Inflammatory macrophage treated with lipopolysaccharide for 4 hours (primary cell): ENCODE results near the gene FAM53B.

Experiments used
- DNase-seq: peaks from one replicate; pipeline ENCODE4 v3.0.0-alpha.2; 2020

FAM53B gene

GRCh38 chr10:124694481-124695220, 49.5 kb downstream of the FAM53B start:
- DNase-seq = no peak

DNA sequence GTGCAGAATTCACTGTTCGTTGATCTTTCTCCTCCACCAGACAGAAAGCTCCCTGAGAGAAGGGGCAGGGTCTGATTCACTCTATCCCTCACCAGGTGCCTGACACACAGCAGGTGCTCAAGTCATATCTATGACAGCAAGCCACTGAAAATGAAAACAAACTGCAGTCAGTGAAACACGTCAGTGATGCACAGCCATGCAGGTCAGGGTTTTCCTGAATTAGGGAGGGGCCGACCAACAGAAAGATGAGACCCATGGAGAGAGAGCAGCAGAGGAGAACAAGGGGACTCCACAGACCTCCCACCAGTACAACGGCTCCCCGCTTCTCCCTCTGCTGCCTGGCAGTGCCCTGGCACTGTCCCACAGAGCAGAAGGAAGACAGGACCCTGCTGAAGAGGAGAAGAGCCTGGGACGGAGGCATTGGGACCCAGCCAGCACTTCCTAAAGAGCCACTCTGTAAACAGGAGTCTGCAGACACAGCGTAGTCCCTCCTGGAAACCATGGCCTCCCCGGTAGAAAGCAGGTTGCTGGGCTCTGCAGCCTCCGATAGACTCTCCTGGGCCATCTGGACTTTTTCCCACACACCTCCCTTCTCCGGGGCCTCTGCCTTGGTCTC, 50.3 kb downstream of the FAM53B start:
- DNase-seq = no peak

DNA sequence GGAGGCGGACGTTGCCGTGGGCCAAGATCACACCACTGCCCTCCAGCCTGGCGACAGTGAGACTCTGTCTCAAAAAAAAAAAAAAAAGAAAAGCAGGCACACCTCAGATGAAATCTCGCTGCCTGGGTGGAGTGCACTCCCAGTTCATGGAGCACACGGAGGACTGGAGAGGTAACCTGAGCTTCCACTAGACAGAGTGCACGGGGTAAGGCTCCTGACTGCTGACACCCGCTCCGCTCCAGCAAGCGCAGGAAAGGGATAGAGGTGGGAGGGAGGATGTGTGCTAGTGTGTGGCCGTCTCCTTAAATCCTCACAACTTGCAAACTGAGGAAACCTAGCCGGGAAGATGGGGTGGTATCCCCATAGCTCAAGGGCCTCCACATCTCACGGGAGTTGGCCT, 50.8 kb downstream of the FAM53B start:
- no peak for DNase-seq

DNA sequence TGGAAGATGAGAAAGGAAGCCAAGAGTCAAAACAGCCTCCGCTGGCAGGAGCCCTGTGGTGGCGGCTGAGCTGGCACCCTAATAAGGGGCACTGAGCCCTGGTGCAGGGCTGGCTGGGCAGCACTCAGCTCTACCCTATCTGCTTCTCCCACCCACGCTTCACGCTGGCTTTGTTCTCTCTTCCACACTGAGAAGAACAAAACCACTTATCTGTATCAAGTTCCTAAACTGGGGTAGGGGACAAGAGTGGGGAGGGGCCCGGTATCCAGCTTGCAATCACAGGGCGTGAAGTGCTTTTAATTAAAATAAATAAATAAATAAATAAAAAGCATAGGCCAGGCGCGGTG, 52.1 kb downstream of the FAM53B start:
- no peak for DNase-seq

- no peak for DNase-seq
These were observed 52.6 kb downstream of the FAM53B start for GRCh38 chr10:124691421-124692099.

GRCh38 chr10:124691002-124691401, 53.2 kb downstream of the FAM53B start:
- DNase-seq = no peak

GRCh38 chr10:124689911-124690498, 54.2 kb downstream of the FAM53B start:
- DNase-seq = no peak

GRCh38 chr10:124688889-124689670, 55.1 kb downstream of the FAM53B start:
- no peak for DNase-seq

- no peak for DNase-seq
These were observed 55.8 kb downstream of the FAM53B start for GRCh38 chr10:124688386-124688785.

GRCh38 chr10:124686707-124687376, 57.3 kb downstream of the FAM53B start:
- peak; percentile 91 for DNase-seq

GRCh38 chr10:124685261-124685660, 58.9 kb downstream of the FAM53B start:
- DNase-seq = peak; percentile 80

- peak; percentile 35 for DNase-seq
These were observed 60.4 kb downstream of the FAM53B start for GRCh38 chr10:124683814-124684213.

GRCh38 chr10:124681626-124682552, 62.3 kb downstream of the FAM53B start:
- no peak for DNase-seq

DNA sequence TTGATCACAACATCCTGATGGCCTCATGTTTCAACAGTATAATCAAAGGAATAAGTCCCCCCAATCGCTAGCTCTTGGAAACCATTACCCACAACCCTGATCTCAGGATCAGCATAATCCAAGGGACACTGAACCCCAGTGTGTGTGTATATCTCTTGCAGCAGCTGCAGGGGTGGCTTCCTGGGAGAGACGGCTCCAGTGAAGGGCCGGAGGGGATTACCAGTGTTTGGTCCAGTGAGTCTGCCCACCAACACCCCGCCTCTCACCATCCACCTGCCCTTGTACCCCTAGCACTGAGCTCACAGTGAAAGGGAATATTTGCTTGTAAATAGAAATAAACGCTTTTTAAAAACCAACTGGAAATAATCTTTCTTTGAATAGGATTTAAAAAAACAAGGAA, 63.1 kb downstream of the FAM53B start:
- DNase-seq = no peak

DNA sequence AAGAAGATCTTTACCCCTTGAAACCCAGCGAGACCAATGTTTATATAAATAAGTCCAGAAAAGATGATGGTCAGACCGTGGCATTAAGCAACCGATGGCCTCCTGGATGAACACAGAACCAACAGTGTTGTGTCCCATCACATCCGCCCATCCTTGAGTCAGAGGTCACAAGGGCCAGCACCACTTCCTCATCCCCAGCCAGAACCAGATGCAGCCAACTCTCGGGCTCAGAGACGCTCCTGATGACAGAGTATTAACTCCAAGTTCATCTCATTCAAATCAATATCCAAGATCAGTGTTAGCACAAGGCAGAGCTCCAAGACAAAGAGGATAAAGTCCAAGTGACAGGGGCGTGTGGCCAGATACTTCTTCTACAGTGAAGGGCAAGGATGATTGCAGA, 63.5 kb downstream of the FAM53B start:
- DNase-seq = peak; percentile 95

DNA sequence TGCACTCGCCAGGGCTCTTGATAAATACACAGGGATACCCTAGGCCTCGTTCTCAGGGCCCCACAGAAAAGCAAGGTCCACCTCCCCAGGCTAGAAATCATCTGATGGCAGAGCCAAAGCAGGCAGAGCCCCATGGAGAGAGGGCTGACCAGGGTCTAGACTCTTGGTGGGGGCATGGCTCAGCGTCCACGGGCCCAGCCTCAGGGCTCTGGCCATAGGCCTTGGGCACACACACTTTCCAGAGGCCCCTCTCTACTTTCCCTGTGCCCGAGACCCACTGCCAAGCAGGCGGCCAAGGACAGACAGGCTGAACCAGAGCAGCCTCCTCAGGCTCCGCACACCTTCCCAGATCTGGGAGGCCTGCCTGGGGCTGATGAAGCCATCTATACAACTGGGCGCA, 64.8 kb downstream of the FAM53B start:
- no peak for DNase-seq

GRCh38 chr10:124678557-124679240, 65.5 kb downstream of the FAM53B start:
- DNase-seq = no peak

GRCh38 chr10:124677749-124678556, 66.2 kb downstream of the FAM53B start:
- no peak for DNase-seq

GRCh38 chr10:124677293-124677699, 66.9 kb downstream of the FAM53B start:
- DNase-seq = peak; percentile 28
